ENCODE data around the gene SLC39A6. TPM values are rescaled to one million over a fixed set of nuclear protein-coding genes. Genes with fewer than 3 reads are reported as not detected.

The SLC39A6 gene, protein sequence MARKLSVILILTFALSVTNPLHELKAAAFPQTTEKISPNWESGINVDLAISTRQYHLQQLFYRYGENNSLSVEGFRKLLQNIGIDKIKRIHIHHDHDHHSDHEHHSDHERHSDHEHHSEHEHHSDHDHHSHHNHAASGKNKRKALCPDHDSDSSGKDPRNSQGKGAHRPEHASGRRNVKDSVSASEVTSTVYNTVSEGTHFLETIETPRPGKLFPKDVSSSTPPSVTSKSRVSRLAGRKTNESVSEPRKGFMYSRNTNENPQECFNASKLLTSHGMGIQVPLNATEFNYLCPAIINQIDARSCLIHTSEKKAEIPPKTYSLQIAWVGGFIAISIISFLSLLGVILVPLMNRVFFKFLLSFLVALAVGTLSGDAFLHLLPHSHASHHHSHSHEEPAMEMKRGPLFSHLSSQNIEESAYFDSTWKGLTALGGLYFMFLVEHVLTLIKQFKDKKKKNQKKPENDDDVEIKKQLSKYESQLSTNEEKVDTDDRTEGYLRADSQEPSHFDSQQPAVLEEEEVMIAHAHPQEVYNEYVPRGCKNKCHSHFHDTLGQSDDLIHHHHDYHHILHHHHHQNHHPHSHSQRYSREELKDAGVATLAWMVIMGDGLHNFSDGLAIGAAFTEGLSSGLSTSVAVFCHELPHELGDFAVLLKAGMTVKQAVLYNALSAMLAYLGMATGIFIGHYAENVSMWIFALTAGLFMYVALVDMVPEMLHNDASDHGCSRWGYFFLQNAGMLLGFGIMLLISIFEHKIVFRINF
- 133 and 144 TPM in 2 replicates for total RNA-seq

DNA sequence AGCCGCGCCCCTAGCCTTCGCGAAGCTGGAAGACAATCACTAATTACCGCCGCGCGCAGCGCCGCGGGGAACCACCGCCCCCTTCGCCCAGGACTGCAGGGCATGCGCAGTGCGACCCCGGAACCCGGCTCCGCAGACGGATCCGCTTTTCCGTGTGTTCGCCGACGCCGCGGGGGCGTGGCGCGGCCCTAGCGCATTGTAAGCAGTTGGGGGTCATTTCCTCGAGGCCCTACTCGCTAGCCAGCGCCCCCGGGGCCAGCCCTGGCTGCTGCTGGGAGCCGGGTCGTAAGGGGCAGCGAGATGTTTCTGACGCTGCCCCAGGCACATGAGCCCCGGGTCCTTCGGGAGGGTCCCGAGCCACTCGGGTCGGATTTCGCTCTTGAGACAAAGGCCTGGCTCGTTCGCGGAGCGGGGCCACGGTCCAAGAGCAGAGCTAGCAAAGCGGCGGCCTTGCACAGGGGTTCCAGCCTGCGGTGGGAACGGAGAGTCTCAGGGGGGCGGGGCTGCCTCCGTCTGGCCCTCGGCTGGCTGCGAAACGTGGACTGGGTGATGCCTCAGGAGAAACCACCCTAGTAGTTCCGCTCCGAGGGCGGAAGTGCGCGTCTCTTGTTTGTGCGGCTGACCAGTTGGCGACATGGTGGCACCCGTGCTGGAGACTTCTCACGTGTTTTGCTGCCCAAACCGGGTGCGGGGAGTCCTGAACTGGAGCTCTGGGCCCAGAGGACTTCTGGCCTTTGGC is at the start of gene SLC39A6, which contains the start of gene ELP2:
Gene SLC39A6 (minus strand): TSS at position 41 of the 739 bp plus-strand sequence. CDS start 2,333 bp downstream, outside the sequence.
Gene ELP2 (plus strand): TSS at position 600 of the 739 bp plus-strand sequence. CDS start 35 bp downstream, at position 635.
- peak; percentile 97 for DNase-seq (ENCODE audit: insufficient read length, low spot score, missing footprints)
- Histone ChIP-seq H3K4me3 (ENCODE audit: insufficient read depth, low read length) (peak within 1 kb of the TSS; percentile 95), H3K4me1 (ENCODE audit: insufficient read depth, low read length) (peaks cover 20% of the 10 kb centered on the region), H3K9me3 (ENCODE audit: low read depth, low read length) (no peaks in the 10 kb centered on the region), H3K27ac (ENCODE audit: low read depth, low read length) (peak within 1 kb of the TSS; percentile 97), H3K27me3 (ENCODE audit: insufficient read depth, low read length) (no peaks in the 10 kb centered on the region), H4K20me1 (ENCODE audit: insufficient read depth, low read length) (peaks cover 46% of the 10 kb centered on the region), H2AFZ (ENCODE audit: low read length) (peak within 1 kb of the TSS; percentile 99), H3K79me2 (ENCODE audit: insufficient read depth, low read length) (peaks cover 77% of the 10 kb centered on the region), H3K4me2 (ENCODE audit: insufficient read depth, low read length) (peak within 1 kb of the TSS; percentile 95), H3K36me3 (ENCODE audit: insufficient read depth, low read length) (peaks cover 14% of the 10 kb centered on the region)
- TF ChIP-seq CTCF (IDR thresholded peaks at IDR 0.05; ENCODE audit: extremely low read depth, low read depth, low read length), result no peak

DNA sequence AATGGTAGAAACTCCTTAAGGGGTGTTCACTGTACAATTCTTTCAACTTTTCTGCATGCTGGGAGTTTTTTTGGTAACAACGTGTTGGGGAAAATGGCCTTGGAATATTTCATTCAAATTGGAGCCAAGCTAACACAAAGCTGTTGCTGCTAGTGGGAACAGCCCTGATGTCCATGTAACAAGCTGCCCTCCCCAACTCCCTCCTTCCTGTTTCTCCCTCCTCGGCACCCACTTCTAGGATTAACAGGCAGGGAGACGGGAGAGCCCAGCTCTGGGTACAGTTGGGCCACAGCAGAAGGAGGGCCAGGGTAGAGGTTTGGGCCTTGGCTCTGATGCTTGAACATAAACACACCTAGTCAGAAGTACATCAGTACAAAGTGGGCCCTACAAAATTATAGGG is 48.8 kb upstream of the SLC39A6 start:
- Histone ChIP-seq H3K9me3 (ENCODE audit: low read depth, low read length) (no peaks in the 10 kb centered on the region), H3K27ac (ENCODE audit: low read depth, low read length) (no peak overlapping the region)

DNA sequence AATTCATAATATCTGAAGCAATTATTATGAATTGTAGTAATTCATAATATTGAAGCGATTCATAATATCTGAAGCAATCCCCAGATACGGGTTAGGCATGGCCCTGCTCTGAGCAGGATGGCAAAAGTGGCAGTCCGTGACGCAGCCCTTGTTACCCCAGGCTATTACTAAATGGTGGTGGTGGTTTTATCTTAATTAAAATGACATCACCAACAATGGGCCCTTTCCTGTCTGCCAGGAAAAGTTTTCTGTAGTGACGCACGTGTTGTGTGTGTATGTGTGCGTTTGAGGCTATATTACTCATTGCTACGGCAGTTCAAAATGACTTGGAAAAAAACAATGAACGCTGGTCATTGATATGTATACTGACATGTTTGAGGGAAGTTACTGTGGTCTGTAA is 47.6 kb upstream of the SLC39A6 start:
- no peak overlapping the region for H3K4me2 ChIP-seq (ENCODE audit: insufficient read depth, low read length)
- no peaks in the 10 kb centered on the region for H3K79me2 ChIP-seq (ENCODE audit: insufficient read depth, low read length)
- H2AFZ ChIP-seq (ENCODE audit: low read length), result no peak overlapping the region
- peaks cover 10% of the 10 kb centered on the region for H3K4me1 ChIP-seq (ENCODE audit: insufficient read depth, low read length)
- no peak for DNase-seq (ENCODE audit: insufficient read length, low spot score, missing footprints)
- H3K27me3 ChIP-seq (ENCODE audit: insufficient read depth, low read length), result no peaks in the 10 kb centered on the region
- no peaks in the 10 kb centered on the region for H3K9me3 ChIP-seq (ENCODE audit: low read depth, low read length)
- no peak overlapping the region for H3K4me3 ChIP-seq (ENCODE audit: insufficient read depth, low read length)
- peak overlapping the region; percentile 62 for H3K27ac ChIP-seq (ENCODE audit: low read depth, low read length)
- H3K36me3 ChIP-seq (ENCODE audit: insufficient read depth, low read length), result peaks cover 36% of the 10 kb centered on the region
- TF ChIP-seq CTCF (IDR thresholded peaks at IDR 0.05; ENCODE audit: extremely low read depth, low read depth, low read length), result no peak
- H4K20me1 ChIP-seq (ENCODE audit: insufficient read depth, low read length), result no peaks in the 10 kb centered on the region

More for the DNA sequence above, 48.8 kb upstream of the SLC39A6 start:
- no peak for TF ChIP-seq CTCF (IDR thresholded peaks at IDR 0.05; ENCODE audit: extremely low read depth, low read depth, low read length)
- no peak overlapping the region for H3K4me2 ChIP-seq (ENCODE audit: insufficient read depth, low read length)
- no peaks in the 10 kb centered on the region for H3K79me2 ChIP-seq (ENCODE audit: insufficient read depth, low read length)
- H3K4me1 ChIP-seq (ENCODE audit: insufficient read depth, low read length), result peaks cover 10% of the 10 kb centered on the region
- no peak overlapping the region for H2AFZ ChIP-seq (ENCODE audit: low read length)
- no peak for DNase-seq (ENCODE audit: insufficient read length, low spot score, missing footprints)
- peaks cover 29% of the 10 kb centered on the region for H3K36me3 ChIP-seq (ENCODE audit: insufficient read depth, low read length)
- no peak overlapping the region for H3K4me3 ChIP-seq (ENCODE audit: insufficient read depth, low read length)
- no peaks in the 10 kb centered on the region for H3K27me3 ChIP-seq (ENCODE audit: insufficient read depth, low read length)
- H4K20me1 ChIP-seq (ENCODE audit: insufficient read depth, low read length), result no peaks in the 10 kb centered on the region
